HL-60 (cell line): ENCODE measurements around the gene SLC6A6.

ENCODE experiments used
- DNase-seq, 2 experiments: peaks; one replicate each; pipeline ENCODE4 v3.0.0-alpha.2; 2010 to 2020; ENCODE audit warnings: low read depth in 1 of 2, low spot score in 1 of 2
- H3K27ac ChIP-seq: fragments of 250-450 bp; sonication (Bioruptor Pico); replicated peaks from 2 replicates; pipeline ENCODE4 v1.5.1; 2020; ENCODE audit warnings: mild to moderate bottlenecking, moderate library complexity
- H3K27me3 ChIP-seq: fragments of 250-450 bp; sonication (Bioruptor Pico); 2 replicates; pipeline ENCODE4 v1.5.1; 2021; ENCODE audit warnings: mild to moderate bottlenecking, moderate library complexity; ENCODE audit not compliant: insufficient read depth, poor library complexity, severe bottlenecking
- H3K4me3 ChIP-seq: replicated peaks from 2 replicates; pipeline ENCODE4 v1.5.1; 2011; ENCODE audit warnings: mild to moderate bottlenecking, control low read depth, low read length; ENCODE audit not compliant: insufficient read depth
- CTCF ChIP-seq: IDR thresholded peaks from one replicate; pipeline ENCODE4 v1.5.1; 2011; ENCODE audit warnings: low read length, control low read depth, inconsistent platforms; ENCODE audit not compliant: insufficient read depth
- GABPA ChIP-seq: IDR thresholded peaks from 2 replicates; pipeline ENCODE4 v1.6.1; 2012; ENCODE audit warnings: low read depth
- POLR2AphosphoS5 ChIP-seq: IDR thresholded peaks from 2 replicates; pipeline ENCODE4 v1.6.1; 2012; ENCODE audit warnings: low read depth
- REST ChIP-seq: IDR thresholded peaks from 2 replicates; pipeline ENCODE4 v1.6.1; 2012; ENCODE audit warnings: low read depth; ENCODE audit not compliant: insufficient replicate concordance
- SPI1 ChIP-seq: IDR thresholded peaks from 2 replicates; pipeline ENCODE4 v1.6.1; 2012; ENCODE audit warnings: low read depth, mild to moderate bottlenecking, borderline replicate concordance

Gene SLC6A6

GRCh38 chr3:14503706-14504065 is 101.3 kb downstream of the SLC6A6 start:
- no peak overlapping the region for H3K4me3 ChIP-seq
- TF ChIP-seq GABPA, result no peak
- TF ChIP-seq CTCF, result no peak
- TF ChIP-seq REST, result no peak
- TF ChIP-seq SPI1, result no peak
- no peak for TF ChIP-seq POLR2AphosphoS5
- H3K27ac ChIP-seq, result no peak overlapping the region
- no peaks in the 10 kb centered on the region for H3K27me3 ChIP-seq
- DNase-seq, result no peak

- no peak overlapping the region for H3K27ac ChIP-seq
- no peak for TF ChIP-seq REST
- no peaks in the 10 kb centered on the region for H3K27me3 ChIP-seq
- no peak for DNase-seq
- no peak overlapping the region for H3K4me3 ChIP-seq
Observed at GRCh38 chr3:14505001-14505802, 102.8 kb downstream of the SLC6A6 start.

GRCh38 chr3:14505803-14506500 is 103.5 kb downstream of the SLC6A6 start:
- no peak overlapping the region for H3K27ac ChIP-seq
- DNase-seq, result no peak
- no peaks in the 10 kb centered on the region for H3K27me3 ChIP-seq
- H3K4me3 ChIP-seq, result no peak overlapping the region
- TF ChIP-seq GABPA (no peak), POLR2AphosphoS5 (no peak), CTCF (no peak), SPI1 (no peak), REST (no peak)
